ENCODE data around the gene TMEM11.

DNA sequence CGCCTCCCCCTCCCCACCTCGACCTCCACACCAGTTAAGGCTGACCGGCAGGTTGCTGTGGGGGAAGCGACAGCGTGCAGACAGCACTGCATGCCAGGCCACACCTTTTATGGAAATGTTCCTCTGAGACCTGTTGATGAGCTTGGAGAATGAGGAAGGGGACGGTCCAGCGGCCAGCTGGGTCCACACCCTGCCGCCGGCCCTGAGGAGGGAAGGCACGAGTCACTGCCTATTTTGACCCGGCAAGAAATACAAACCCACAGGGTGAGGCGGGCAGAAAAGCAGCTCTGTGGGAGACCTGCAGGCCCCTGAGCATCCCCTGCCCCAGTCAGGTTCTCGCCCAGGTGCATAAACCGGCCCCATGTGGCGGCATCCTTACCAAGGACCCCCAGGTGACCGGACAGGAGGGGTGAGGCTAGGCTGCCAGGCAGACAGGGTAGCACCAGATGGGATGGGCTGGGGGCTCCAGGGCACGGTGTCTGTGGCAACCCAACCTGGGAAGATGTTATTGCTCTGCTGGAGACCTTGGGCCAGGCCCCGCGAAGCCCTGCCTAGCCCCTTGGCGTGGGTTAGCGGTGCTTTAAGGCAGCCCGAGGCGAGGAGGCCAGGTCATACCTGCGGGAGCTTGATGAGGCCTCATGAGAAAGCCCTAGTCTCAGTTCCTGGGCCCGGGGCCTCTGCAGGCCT, 26.6 kb upstream of the TMEM11 start:
- TF ChIP-seq, protein P1, sequence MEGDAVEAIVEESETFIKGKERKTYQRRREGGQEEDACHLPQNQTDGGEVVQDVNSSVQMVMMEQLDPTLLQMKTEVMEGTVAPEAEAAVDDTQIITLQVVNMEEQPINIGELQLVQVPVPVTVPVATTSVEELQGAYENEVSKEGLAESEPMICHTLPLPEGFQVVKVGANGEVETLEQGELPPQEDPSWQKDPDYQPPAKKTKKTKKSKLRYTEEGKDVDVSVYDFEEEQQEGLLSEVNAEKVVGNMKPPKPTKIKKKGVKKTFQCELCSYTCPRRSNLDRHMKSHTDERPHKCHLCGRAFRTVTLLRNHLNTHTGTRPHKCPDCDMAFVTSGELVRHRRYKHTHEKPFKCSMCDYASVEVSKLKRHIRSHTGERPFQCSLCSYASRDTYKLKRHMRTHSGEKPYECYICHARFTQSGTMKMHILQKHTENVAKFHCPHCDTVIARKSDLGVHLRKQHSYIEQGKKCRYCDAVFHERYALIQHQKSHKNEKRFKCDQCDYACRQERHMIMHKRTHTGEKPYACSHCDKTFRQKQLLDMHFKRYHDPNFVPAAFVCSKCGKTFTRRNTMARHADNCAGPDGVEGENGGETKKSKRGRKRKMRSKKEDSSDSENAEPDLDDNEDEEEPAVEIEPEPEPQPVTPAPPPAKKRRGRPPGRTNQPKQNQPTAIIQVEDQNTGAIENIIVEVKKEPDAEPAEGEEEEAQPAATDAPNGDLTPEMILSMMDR (IDR thresholded peaks at IDR 0.05), result no peak
- no peak for TF ChIP-seq POLR2A (IDR thresholded peaks at IDR 0.05)

Measured in body of pancreas (tissue), 4 donors.